Stimulated activated CD4-positive, alpha-beta T cell treated with anti-CD3 and anti-CD28 coated beads, Interleukin-4, amount 100 ng/mL, for 24 hours (primary cell): ENCODE measurements around the gene GLRA1.
"Not testable (repeated sequence)": the region's sequence is repeated elsewhere in the genome, so short reads cannot be mapped to it uniquely, and the experiment has no call there.

ENCODE experiments used
- DNase-seq: peaks from one replicate; pipeline ENCODE4 v3.0.0-alpha.2; 2020

GLRA1 gene

DNA sequence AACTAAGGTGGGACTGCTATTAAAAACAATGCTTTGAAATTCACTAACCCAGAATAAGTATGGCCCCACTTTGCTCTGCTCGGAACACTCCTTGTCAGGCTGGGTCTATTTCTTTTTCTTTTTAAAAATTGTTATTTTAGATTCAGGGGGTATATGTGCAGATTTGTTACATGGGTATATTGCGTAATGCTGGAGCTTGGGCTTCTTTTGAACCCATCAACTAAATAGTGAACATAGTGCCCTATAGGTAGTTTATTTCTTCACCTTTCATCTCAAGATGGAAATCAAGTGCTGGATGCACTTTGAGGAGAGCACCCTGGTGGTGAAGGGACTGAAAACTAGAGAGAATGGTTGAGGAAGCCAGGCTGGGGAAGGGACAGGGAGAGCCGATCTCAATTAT lies 51.0 kb downstream of the GLRA1 start:
- DNase-seq: no peak

DNA sequence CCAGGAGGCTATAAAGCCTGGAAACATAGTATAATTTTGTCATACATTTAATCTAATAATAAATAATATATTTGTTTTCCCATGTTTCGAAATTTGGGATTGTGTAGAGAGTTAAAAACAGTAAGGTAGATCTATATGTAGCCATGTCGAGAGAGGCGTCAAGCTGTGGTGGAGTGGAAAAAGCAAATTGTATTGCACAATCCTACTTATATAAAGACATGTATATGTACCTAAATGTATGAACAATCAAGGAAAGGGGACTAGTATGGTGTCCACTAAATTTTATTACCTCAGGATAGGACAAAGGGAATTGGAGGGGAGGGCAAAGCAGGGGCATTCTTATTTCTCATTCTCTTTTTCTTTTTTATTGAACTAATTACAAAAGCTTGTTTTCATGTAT lies 52.0 kb downstream of the GLRA1 start:
- no peak for DNase-seq

DNA sequence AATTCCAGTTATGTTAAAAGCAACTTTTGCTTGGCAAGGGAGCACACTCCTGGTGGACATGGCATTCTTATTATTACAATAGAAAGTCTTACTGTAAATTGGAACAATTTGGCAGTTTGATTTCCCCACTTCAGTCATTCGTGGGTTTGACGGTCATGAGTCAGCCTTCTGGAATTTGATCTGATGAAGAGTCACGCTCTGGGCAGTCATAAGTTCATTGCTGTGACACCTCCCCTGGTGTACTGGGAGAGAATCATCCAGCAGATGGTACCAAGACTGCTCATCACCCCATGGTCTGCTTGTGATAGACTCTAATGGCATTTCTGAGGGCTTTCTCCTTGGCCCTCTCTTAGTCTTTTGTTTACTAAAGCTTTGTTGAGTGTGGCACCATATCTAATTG lies 53.8 kb downstream of the GLRA1 start:
- no peak for DNase-seq

DNA sequence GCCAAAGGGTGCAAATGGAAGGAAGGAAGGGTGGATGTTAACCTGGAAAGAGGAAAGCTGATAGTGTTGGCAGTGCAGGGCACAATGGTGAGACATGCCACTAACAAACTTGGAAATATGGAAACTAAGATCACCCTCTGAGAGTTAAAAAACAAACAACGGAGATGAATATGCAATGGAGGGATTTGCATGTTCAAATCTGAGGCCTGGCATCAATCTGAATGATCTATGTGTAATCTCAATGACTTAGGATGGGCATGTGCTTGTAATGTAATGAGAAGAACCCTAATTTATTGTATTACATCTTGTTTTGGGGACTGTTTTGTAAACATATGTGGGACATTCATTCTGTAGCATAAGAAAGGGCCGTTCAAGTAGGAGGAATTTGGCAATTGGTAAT lies 54.4 kb downstream of the GLRA1 start:
- DNase-seq: no peak

DNA sequence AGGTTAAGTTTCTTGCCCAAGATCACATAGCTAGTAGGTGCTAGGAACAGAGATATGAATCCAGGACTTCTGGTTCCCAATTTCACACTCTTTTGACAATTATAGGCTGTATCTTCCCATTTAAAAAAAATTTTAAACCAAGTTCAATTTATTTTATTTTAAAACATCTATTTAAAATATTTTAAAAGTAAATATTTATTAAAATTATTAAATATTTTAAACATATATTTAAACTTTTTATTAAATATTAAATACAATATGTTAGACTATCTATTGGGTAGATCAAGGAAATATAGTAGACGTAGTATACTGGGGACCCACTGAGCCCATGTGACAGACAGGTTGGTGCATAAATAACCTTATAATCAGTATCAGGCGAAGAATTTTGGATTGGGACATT lies 54.8 kb downstream of the GLRA1 start:
- DNase-seq: no peak

DNA sequence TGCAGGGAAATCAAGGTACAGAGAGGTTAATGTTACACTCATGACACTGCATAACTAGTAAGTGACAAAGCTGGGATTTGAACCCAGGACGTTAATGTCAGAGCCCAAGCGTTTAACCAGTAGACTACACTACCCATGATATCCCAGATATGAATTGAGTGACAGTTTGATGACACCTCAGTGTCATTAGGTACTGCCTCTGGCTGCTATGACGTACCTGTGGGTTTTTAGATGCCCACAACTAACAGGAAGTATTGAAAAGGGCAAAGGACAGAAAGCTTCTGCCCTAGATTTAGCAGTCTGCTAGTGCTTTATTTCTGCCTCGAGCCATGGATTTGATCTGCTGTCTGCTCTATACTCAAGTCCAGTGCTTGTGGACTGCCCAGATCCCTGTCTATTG lies 56.2 kb downstream of the GLRA1 start:
- no peak for DNase-seq

DNA sequence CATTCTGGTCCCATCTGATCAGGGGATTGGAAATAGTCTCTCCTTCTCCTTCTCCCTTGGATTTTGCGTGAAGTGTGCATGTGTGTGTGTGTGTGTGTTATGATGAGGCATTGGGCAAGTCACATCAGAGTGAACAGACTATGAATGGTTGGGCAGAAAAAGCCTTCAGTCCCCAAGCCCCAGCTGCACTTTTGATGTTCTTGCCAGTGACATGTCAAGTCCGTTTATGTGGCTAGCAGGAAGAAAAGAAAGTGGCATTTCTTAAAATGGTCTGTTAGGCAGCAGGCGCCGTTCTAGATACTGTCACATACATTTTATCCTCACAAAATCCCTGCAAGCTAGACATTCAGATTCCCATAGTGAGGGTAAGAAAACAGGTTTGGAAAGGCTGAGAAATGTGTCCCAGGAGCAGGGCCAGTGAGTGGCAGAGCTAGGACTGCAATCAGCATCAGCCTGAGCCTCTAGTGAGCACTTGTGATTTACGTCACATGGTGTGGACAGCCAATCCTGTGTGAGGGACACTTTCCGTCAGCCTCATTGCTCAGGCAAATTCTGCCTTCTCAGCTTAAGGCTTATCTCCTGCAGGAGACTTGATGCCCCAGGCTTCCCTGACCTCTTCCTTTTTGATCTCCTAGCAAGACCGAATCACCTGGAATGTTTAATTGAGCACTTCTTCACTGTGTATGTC lies 60.4 kb downstream of the GLRA1 start:
- DNase-seq: no peak

DNA sequence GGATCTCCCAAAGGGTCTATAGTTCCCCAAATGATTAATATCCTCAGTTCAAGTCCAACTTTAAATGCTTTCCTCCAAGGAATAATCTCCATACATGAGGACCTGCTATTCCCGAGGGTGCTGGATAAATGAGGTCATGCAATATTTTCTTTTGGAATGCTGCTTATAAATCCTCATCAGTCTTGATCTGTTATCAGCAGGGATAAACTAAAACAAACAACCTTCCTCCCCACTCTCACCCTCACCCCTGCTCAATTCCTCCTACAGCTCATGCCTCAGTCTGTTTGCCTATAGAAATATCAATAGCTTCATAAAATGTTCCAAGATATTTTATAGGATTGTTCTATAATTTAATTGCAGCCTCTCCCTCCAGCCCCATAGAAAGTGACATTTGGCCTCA lies 61.1 kb downstream of the GLRA1 start:
- no peak for DNase-seq

DNA sequence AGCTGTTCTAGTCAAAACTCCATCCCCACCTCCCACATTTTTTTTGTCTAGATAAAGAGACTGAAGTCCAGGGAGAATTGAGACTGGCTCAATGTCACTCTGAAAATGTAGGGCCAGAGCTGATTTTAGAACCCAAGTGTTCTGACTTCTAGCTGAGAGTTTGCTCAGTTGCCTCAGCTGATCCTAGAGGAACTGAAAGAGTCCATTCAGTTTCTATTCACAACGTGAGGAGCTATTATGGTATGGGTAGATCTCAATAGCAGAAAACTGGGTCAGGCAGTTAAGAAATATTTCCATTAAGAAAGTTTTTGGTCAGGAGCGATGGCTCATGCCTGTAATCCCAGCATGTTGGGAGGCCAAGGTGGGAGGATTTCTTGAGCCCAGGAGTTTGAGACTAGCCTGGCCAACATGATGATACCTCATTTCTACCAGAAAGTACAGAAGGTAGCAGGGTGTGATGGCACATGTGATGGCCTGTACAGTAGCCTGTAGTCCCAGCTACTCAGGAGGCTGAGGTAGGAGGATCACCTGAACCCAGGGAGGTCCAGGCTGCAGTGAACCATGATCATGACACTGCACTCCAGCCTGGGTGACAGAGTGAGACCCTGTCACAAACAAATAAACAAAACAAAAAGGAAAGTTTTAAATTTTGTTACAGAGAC lies 61.7 kb downstream of the GLRA1 start:
- no peak for DNase-seq

DNA sequence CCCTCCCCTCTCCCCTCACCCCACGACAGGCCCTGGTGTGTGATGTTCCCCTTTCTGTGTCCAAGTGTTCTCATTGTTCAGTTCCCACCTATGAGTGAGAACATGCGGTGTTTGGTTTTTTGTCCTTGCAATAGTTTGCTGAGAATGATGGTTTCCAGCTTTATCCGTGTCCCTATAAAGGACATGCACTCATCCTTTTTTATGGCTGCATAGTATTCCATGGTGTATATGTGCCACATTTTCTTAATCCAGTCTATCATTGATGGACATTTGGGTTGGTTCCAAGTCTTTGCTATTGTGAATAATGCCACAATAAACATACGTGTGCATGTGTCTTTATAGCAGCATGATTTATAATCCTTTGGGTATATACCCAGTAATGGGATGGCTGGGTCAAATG lies 63.8 kb downstream of the GLRA1 start:
- not testable (repeated sequence) for DNase-seq

DNA sequence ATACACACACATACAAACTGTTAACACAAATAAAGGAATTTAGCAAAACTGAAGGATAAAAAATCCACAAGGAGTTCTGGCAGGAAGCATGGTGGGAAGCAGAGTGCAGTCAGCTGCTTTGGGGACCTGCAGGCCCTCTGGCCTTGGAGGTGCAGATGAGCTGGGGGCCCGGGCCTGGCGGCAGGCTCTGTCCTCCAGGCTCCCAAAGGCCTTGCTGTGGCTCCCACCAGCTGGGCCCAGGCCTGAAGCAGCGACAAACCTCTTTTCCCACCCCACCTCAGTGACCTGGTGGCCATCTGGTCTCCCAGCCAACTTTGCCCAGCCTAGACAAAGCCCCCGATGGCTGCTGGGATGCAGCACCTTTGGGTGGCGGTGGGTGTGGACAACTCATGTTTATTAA lies 67.8 kb downstream of the GLRA1 start:
- no peak for DNase-seq

DNA sequence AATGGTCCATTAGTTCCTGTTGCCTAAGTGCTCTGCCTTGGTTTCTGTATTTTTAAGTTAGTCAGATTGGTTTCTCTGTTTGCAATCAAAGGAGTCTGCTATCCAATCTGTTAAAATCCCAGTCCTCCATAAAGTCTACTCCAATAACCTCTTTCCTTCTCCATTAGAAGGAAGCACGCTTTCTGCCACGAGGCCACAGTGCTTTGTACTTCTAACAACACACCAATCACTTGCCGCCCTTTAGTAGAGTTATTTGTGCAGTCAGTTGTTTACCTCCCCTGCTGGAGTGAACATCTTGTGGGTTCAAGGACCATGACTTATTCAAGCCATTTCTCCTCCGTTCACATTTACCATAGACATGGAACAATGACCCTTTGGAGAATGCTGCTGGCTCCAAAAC lies 69.0 kb downstream of the GLRA1 start:
- DNase-seq: no peak

DNA sequence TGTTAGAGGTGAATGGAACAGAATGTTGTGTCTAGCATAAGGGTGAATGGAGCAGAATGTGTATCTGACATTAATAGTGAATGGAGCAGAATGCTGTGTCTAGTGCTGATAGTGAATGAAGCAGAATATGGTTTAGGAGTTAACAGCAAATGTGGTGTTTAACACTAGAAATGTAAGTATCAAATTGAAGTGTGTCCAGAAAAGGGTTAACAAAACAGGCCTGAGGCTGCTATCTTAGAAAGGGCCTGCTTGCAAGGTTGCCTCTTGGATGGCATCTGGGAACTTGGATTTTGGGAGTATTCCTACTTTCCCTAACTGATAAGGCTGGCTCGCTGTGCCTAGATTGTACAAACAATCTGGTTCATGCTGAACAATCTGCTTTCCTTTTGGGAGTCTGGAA lies 76.8 kb downstream of the GLRA1 start:
- no peak for DNase-seq

DNA sequence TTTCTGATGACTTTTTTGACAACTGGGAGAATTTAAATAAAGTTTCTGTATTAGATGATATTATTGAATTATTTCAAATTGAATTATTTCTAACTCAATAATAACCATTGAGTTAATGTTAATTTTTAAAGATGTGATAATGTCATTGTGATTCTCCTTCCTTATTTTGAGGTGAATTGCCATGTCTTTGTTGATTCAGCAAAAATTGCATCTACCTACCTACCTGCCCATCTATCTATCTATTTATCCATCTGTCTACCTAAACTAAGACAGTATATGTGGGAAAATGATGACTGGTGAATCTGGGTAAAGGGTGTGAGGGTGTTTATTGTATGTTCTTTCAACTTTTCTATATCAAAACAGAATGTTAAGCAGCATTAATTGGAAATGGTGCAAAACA lies 77.9 kb downstream of the GLRA1 start:
- no peak for DNase-seq

DNA sequence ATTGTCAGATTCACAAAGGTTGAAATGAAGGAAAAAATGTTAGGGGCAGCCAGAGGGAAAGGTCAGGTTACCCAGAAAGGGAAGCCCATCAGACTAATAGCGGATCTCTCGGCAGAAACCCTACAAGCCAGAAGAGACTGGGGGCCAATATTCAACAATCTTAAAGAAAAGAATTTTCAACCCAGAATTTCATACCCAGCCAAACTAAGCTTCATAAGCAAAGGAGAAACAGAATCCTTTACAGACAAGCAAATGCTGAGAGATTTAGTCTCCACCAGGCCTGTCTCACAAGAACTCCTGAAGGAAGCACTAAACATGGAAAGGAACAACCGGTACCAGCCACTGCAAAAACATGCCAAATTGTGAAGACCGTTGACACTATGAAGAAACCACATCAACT lies 91.8 kb downstream of the GLRA1 start:
- not testable (repeated sequence) for DNase-seq

DNA sequence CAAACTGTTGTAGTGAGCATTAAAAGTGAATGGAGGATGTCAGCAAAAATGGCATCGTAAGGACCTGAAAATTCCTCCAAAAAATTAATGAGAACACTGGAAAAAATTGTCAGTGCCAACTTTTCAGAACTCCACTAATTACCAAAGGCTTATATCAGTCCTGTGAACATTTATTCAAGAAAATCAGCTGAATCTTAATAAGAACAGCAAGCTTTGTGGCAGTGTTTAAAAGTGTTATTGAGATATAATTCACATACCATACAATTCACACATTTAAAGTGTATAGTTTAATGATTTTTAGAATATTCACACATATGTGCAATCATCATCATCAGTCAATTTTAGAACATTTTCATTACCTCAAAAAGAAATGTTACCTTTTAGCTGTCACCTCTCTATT lies 95.3 kb downstream of the GLRA1 start:
- no peak for DNase-seq

DNA sequence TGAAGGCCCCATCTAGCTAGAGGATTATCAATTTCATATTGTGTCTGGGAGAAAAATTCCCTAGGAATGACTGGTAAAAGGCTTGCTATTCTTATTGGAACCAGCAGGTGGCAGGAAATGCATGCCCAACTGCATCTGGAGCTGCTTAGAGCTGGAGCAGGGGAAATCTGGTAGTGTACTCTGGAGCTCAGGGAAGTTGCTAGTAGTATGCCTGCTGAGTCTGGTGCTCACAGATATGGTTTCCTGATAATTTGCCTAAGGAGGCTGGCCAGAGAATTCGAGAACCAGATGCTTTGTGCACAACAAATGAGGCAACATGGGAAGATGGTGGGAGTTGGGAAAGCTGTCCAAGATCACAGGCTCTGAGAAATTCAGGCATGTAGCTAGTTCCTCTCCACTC lies 99.2 kb downstream of the GLRA1 start:
- peak; percentile 22 for DNase-seq

DNA sequence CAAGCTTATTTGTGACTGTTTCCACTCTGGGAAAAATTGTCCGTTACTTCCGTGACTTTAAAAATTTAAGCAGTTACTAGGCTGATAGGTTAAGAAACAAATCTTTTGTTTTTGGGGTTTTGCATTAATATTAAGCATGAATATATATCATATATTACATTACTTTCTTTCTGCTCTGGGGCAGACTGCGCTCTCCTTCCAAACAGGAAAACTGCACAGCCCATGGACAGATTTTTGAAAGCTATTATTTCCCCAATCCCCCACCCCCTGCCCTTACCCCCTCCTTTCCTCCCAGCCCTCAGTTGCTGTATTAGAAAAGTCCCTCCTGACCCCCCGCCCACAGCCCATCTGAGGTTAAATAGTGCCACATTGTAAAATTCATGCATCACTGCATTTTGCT lies 102.5 kb downstream of the GLRA1 start:
- no peak for DNase-seq

DNA sequence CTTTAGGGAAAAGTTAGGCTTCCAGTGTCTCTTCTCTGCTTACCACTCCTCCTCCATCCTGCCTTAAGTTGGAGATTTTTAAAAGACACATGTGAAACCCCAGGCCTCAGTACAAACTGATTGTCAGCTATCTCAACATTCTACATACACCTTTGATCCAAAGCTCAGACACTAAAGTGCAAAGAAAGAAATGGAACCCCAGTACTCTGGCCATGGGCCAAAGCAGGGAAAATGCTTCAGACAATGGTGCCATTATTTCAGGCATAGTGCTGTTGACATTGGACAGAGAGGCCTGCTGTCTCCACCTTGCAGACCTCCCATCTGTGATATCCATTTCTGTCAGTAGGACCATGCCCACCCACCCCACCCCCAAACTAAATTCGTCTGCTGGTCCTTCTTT lies 103.7 kb downstream of the GLRA1 start:
- no peak for DNase-seq

DNA sequence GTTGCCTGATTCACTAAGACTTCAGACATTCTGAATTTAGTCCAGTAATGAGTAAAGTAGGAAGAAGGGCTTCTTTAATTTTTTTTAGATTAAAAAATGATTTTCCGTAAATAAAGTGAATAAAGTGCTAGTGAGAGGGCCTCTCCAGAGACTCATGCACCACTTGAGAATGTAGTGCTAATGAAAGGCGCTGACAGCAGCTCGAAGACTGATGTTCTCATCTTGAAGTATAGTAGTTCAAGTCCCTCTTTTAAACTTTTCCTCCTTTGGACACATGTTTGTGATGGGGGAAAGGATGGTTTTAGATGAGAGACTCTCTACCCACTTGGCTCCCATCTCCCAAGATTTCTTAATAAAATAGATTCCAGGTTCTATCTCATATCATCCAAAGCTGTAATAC lies 104.4 kb downstream of the GLRA1 start:
- DNase-seq: no peak

DNA sequence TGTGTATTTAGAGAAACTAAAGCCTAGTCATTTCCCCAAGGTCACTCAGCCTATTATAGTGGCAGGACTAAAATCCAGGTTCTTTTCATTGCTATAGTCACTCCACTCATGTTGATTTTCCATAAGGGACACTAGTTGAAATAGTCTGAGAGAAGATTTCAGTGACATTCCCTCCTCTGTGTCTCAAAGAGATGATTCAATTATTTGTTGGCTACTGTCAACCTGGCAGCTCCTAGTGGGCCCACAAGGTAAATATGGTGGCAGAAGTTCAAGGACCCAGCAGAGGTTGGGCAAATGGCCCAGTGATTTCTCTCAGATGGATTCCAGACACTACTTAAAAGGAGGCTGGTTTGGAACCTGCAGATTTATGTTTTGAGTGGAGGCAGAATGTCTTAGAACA lies 104.8 kb downstream of the GLRA1 start:
- DNase-seq: no peak

DNA sequence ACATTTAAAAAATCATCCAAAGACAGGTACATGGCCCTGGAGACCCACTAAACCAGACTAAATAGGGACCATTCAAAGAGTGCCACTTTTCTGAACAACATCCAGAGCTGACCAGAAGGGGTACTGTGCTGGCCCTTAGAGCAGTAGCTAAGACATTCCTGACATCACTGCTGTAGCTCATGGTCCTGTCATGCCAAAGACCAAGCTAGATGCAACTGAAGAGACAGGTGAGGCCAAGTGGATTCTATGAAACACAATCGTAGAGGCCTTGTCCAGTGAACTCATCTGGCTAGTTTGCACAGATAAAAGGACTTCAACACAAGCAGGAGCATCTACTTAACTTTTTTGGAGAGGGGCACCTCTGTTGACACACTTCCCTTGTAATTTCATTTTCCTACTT lies 109.6 kb downstream of the GLRA1 start:
- DNase-seq: no peak

DNA sequence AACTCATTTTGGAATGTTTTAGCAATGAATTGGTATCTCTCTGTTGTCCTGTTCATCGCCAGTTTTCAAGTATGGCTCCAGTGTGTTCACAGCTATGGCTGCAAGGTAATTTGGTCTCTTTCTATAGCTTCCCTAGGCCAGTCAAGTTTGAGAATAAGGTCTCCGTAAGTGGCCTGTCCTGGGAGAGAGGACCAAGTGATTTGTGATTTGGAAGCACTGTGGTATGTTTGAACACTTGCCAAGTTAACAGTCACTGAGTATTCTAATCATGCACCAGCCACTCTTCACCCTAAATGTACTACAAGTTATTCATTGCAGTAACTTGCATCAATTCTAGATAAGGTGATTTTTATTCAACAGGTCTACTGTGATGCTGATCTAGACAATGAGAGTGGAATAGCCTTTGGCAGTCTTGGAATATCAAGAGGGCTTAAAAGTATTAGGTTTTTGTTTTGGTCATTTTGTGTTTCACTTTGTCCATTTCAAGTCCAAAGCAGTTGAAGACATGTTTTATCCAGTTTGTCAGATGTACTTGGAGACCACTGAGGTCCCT lies 111.8 kb downstream of the GLRA1 start:
- DNase-seq: no peak

DNA sequence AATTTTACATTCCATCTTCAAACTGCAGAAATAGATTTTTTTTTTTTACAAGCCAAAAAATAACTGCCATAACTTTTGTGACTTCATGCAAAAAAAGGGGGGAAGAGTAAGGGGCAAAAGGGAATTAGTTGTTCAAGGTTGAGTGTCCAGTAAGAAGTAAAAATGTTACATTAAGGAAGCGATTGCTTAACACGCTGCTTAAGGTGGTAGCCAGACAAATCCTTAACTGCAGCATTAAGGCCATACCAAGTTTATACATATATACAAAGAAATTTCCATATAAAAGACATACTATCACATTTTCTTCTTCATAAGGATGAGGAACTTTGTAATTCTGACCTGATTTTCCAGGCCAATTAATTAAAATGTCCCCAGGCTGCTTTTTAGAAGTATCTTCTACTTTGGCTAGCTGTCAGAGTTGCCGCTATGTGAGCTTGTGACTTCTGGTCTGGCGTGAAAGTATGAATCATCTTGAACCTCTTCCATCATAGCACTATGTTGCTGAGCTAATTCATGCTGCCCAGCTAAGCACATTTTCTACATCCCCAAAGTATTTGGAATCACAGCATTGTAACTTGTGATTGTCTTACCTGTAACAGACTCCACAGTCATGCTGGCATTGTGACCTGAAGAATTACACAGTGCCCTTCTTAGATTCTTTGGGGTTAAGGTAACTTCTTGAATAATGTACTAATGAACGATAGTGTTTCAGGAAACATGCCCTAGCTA lies 112.9 kb downstream of the GLRA1 start:
- no peak for DNase-seq
